ENCODE measurements around the gene DUSP2. TPM values are rescaled to one million over a fixed set of nuclear protein-coding genes. Genes with fewer than 3 reads are reported as not detected.
A peak's percentile ranks its signal among the peaks of the same experiment; 100 is the strongest.
"Not testable (repeated sequence)": the region's sequence is repeated elsewhere in the genome, so short reads cannot be mapped to it uniquely, and the experiment has no call there.

The DUSP2 gene
- total RNA-seq, 1 experiment from 2014 or later = 11.1 TPM

GRCh38 chr2:96148410-96149217 lies 3.4 kb upstream of the DUSP2 start:
- peak; percentile 87 for DNase-seq (ENCODE audit: extremely low read depth, low read depth)

- no peak for DNase-seq (ENCODE audit: extremely low read depth, low read depth)
Measured at GRCh38 chr2:96147593-96148201, 2.5 kb upstream of the DUSP2 start.

GRCh38 chr2:96146881-96147592 lies 1.8 kb upstream of the DUSP2 start:
- no peak for DNase-seq (ENCODE audit: extremely low read depth, low read depth)

GRCh38 chr2:96146153-96146880 lies 1.1 kb upstream of the DUSP2 start:
- no peak for DNase-seq (ENCODE audit: extremely low read depth, low read depth)

- DNase-seq (ENCODE audit: extremely low read depth, low read depth) = no peak
Measured at GRCh38 chr2:96145848-96146152, 560 bp upstream of the DUSP2 start.

DNA sequence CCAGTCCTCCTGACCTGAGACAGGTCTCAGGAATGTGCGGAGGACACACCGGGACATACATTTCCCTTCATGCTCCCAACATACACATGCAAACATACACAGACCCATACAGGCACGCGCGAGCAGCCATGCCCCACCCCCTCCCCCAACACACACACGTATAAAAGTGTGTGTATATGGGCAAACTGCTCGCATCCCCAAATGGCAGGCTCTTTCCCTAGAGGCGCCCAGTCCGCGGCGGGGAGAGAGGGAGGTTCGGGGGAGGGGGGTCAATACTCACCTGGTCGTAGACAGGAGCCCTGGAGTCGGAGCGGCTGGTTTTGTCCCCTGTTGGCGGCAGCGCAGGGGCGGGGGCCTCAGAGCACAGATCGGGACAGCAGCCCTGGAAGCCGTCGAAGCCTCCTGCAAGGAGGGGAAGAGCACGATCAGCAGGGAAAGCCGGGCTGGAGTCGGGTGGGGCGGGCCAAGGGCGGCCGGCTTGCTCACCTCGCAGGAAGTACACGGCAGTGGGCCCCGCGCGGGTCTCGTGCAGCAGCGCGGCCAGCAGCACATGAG lies 682 bp downstream of the DUSP2 start:
- no peak for DNase-seq (ENCODE audit: extremely low read depth, low read depth)

DNA sequence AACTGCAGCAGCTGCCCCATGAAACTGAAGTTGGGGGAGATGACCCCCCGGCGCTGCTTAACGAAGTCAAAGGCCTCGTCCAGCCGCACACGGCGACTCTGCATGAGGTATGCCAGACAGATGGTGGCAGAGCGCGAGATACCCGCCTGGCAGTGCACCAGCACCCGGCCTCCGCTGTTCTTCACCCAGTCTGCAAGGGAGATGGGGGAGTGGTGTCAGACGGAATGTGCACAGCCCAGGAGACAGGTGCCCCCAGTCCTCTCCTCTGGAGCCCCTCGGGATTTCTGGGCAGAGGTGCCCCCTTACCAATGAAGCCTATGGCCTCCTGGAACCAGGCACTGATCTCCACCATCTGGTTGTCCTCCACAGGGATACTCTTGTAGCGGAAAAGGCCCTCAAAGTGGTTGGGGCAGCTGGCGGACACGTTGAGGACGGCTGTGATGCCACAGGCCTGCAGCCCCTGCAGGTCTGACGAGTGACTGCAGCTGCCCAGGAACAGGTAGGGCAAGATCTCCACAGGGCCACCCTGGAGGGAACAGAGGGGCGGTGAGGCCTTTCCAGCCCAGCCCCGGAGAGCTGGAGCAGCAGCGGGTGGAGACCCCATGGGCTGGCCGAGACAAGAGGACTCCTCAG lies 1.3 kb downstream of the DUSP2 start:
- no peak for DNase-seq (ENCODE audit: extremely low read depth, low read depth)

GRCh38 chr2:96143231-96143847 lies 1.9 kb downstream of the DUSP2 start:
- DNase-seq (ENCODE audit: extremely low read depth, low read depth) = no peak

GRCh38 chr2:96142217-96143113 lies 2.8 kb downstream of the DUSP2 start:
- DNase-seq (ENCODE audit: extremely low read depth, low read depth) = no peak

- not testable (repeated sequence) for DNase-seq (ENCODE audit: extremely low read depth, low read depth)
Measured at GRCh38 chr2:96141624-96141967, 3.6 kb downstream of the DUSP2 start.

DNA sequence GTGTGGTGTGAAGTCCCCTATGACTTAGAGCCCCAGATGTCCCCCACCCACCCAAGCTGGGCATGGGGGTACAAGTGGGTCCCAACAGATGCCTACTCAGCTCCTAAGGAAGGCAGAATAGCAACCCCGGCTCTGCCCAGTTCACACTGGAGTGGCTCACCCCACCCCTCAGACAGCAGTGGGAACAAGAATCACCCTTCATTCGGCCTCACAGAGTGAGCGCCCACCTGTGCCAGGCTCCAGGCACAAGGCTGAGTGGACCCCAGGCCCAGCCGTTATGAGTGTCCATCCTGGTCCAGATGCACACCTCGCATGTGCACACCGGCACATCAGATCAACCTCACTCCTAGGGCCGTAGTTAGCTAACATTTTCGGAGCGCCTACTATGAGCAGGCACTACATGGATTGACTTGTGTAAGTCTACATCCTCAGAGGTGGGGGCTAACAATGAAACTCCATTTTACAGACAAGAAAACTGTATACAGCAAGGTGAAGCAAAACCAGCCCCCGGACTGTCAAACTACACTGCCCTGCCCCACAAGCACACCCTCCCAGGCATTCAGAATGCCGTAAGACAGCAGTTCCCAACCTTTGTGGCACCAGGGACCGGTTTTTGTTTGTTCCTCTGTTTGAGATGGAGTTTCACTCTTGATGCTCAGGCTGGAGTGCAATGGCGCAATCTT lies 4.2 kb downstream of the DUSP2 start:
- no peak for DNase-seq (ENCODE audit: extremely low read depth, low read depth)

GRCh38 chr2:96139181-96139758 lies 6.0 kb downstream of the DUSP2 start:
- DNase-seq (ENCODE audit: extremely low read depth, low read depth) = no peak

GRCh38 chr2:96138179-96139145 lies 6.8 kb downstream of the DUSP2 start, which contains the start of gene ASTL:
Gene ASTL, minus strand, starts transcription at chr2:96138502. Its CDS starts 66 bp downstream, at chr2:96138436.
- DNase-seq (ENCODE audit: extremely low read depth, low read depth) = peak; percentile 50

- DNase-seq (ENCODE audit: extremely low read depth, low read depth) = no peak
Measured at GRCh38 chr2:96137321-96138178, 7.7 kb downstream of the DUSP2 start.

GRCh38 chr2:96136129-96136720 lies 9.0 kb downstream of the DUSP2 start:
- DNase-seq (ENCODE audit: extremely low read depth, low read depth) = no peak
